Sigmoid colon (tissue), 7 donors: Measurements from ENCODE around the gene CACNG4. TPM values are rescaled to one million over a fixed set of nuclear protein-coding genes. Genes with fewer than 3 reads are reported as not detected.

ENCODE experiments used
- DNase-seq: peaks from one replicate; pipeline ENCODE4 v3.0.0-alpha.2; 2019
- H3K27ac ChIP-seq, 4 donors: fragments of 200-600 bp; sonication (generic); one replicate each; pipeline ENCODE4 v1.5.1; 2016 to 2019; ENCODE audit warnings: mild to moderate bottlenecking in 1 of 4
- H3K27me3 ChIP-seq, 3 donors: fragments of 200-600 bp; sonication (generic); one replicate each; pipeline ENCODE4 v1.5.1; 2019; ENCODE audit warnings: mild to moderate bottlenecking in 1 of 3
- H3K36me3 ChIP-seq, 4 donors: fragments of 200-600 bp; sonication (generic); one replicate each; pipeline ENCODE4 v1.5.1; 2016 to 2019
- H3K4me1 ChIP-seq, 4 donors: fragments of 200-600 bp; sonication (generic); one replicate each; pipeline ENCODE4 v1.5.1; 2017 to 2019
- H3K4me3 ChIP-seq, 4 donors: fragments of 200-600 bp; sonication (generic); one replicate each; pipeline ENCODE4 v1.5.1; 2017 to 2019; ENCODE audit warnings: mild to moderate bottlenecking in 2 of 4, moderate library complexity in 1 of 4
- H3K9me3 ChIP-seq, 4 donors: fragments of 200-600 bp in 3 of 4; sonication (generic) in 3 of 4; one replicate each; pipeline versions ENCODE4 v1.5.1 to v1.6.1; 2013 to 2019
- EP300 ChIP-seq, 4 donors: sonication (generic); formaldehyde crosslinking; IDR thresholded peaks; one replicate each; pipeline ENCODE4 v1.6.1; 2017; ENCODE audit warnings: antibody characterized with exemption in 4 of 4
- POLR2A ChIP-seq, 2 donors: fragments of 450-650 bp; IDR thresholded peaks; one replicate each; pipeline ENCODE4 v1.6.1; 2016; ENCODE audit warnings: antibody characterized with exemption in 2 of 2, mild to moderate bottlenecking in 2 of 2, moderate library complexity in 2 of 2
- POLR2AphosphoS5 ChIP-seq, 4 donors: sonication (generic); formaldehyde crosslinking; IDR thresholded peaks; one replicate each; pipeline ENCODE4 v1.6.1; 2017; ENCODE audit warnings: antibody characterized with exemption in 4 of 4
- WGBS, 2 donors: extraction: QIAGEN DNeasy Blood & Tissue Kit; methylation state at CpG; one replicate each; pipeline ENCODE4 v1.1.7; 2013; 5-methylcytosine and 5-hydroxymethylcytosine counted together
- intact Hi-C: fragments of 100-400 bp; cut with DNase I; formaldehyde crosslinking; loops from one replicate; pipeline ENCODE4 v1.15.1; 2023
- polyA plus RNA-seq, 3 donors: library from polyadenylated mRNA; stranded (reverse); fragments of 200-250 nt; gene quantifications; one replicate each; pipeline ENCODE4 v1.2.3, GENCODE V29; 2013
- total RNA-seq, 4 donors: library from RNA; depleted of rRNA; stranded (reverse); fragments of >200 nt; gene quantifications; one replicate each; pipeline ENCODE4 v1.1.0, GENCODE V29; 2016
- TF ChIP-seq, protein P1 (sequence below), 4 experiments: fragments of 450-650 bp in 3 of 4; fragments of 200-600 bp in 1 of 4; IDR thresholded peaks; one replicate each; pipeline ENCODE4 v1.5.1; 2016 to 2019; ENCODE audit warnings: antibody characterized with exemption in 4 of 4, mild to moderate bottlenecking in 3 of 4, moderate library complexity in 2 of 4
- donor health status: healthy with polysubstance abuse.
- donor health status: Bipolar disorder and iron deficiency.
- donor health status: healthy.

The CACNG4 gene
- total and polyA plus RNA-seq, 7 donors = under 0.01 to 0.83 (median 0.29) TPM; not detected in 1

DNA sequence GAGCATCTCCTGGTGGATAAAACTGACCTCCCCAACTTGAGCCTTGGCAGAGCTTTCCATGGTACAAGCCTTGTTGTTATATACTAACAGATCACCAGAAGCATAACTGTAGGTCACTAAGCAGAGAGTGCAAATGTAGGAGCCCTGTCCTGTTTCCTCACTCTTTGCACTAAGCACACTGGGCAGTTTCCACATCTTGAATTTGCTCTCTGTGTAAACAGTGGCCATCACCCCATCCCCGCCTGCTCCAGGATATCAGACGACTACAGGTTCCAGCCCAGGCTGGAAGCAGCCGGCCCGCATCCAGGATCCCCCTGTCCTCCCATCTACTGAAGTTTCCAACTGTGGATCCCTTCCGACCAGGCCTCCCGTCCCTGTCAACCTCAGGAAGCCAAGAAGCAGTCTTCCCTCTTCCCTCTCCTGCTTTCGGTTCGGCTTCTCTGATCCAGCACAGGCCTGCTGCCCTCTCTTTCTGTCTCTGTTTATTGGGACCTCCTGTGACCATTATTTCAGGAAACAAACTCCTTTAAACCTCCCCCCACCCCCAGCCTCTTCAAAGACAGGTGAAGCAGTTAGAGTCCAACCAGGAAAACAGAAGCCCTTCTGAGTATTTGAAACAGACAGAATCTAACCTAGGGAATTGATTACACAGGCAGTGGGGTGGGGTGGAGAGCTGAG lies 22.6 kb upstream of the CACNG4 start:
- WGBS, 2 donors = 83 to 86% methylated on average over 8 of the region's 8 CpGs
- intact Hi-C loops = no loop called here

DNA sequence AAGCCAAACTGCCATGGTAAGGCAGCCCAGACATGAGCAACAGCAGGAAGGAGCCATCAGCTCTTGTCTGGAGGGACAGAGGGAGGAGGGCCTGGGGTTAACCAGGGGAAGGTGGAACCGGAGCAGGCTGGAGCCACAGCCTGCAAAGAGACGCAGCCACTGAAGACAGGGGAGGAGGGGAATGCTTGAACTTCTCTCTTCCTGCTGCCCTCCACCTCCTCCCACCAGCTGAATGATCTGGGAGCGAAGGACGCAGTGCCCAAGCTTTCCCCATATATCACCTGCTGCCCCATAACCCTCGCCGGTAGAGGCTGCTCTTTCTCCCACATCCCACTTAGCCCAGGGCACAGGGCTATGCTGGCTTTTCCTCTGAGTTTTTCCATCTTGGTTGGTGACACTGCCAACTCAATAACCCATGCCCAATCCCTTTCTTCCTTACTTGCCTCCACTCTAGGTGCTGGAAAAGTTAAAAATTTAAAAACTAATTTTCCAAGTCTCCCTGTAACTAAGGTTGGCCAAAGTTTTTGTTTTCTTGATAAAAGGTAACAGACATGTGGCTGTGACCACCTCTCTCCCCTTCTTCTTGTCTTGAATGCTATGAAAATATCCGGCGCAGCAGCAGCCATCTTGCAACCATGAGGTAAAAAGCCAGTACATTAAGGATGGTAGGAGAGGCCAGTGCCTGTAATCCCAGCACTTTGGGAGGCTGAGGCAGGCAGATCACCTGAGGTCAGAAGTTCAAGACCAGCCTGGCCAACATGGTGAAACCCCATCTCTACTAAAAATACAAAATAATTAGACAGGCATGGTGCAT lies 21.8 kb upstream of the CACNG4 start:
- DNase-seq = peak; percentile 35
- H3K4me3 ChIP-seq = no peak overlapping the region
- intact Hi-C loops = no loop called here
- no peaks in the 10 kb centered on the region for H3K27me3 ChIP-seq
- no peak overlapping the region for H3K27ac ChIP-seq
- TF ChIP-seq, protein P1, sequence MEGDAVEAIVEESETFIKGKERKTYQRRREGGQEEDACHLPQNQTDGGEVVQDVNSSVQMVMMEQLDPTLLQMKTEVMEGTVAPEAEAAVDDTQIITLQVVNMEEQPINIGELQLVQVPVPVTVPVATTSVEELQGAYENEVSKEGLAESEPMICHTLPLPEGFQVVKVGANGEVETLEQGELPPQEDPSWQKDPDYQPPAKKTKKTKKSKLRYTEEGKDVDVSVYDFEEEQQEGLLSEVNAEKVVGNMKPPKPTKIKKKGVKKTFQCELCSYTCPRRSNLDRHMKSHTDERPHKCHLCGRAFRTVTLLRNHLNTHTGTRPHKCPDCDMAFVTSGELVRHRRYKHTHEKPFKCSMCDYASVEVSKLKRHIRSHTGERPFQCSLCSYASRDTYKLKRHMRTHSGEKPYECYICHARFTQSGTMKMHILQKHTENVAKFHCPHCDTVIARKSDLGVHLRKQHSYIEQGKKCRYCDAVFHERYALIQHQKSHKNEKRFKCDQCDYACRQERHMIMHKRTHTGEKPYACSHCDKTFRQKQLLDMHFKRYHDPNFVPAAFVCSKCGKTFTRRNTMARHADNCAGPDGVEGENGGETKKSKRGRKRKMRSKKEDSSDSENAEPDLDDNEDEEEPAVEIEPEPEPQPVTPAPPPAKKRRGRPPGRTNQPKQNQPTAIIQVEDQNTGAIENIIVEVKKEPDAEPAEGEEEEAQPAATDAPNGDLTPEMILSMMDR (IDR thresholded peaks at IDR 0.05) = no peak
- TF ChIP-seq POLR2A (IDR thresholded peaks at IDR 0.05) (no peak), EP300 (IDR thresholded peaks at IDR 0.05) (no peak), POLR2AphosphoS5 (IDR thresholded peaks at IDR 0.05) (no peak)
- H3K36me3 ChIP-seq = no peaks in the 10 kb centered on the region
- WGBS, 2 donors = 72 to 91% methylated on average over 8 of the region's 8 CpGs
- no peaks in the 10 kb centered on the region for H3K4me1 ChIP-seq
- H3K9me3 ChIP-seq = no peaks in the 10 kb centered on the region

More for the DNA sequence above, 22.6 kb upstream of the CACNG4 start:
- H3K27ac ChIP-seq = no peak overlapping the region
- no peaks in the 10 kb centered on the region for H3K4me1 ChIP-seq
- H3K4me3 ChIP-seq = no peak overlapping the region
- no peak for TF ChIP-seq EP300 (IDR thresholded peaks at IDR 0.05)
- no peak for TF ChIP-seq POLR2A (IDR thresholded peaks at IDR 0.05)
- TF ChIP-seq, protein P1 (IDR thresholded peaks at IDR 0.05) = no peak
- TF ChIP-seq POLR2AphosphoS5 (IDR thresholded peaks at IDR 0.05) = no peak
- H3K27me3 ChIP-seq = no peaks in the 10 kb centered on the region
- DNase-seq = peak; percentile 57
- H3K36me3 ChIP-seq = no peaks in the 10 kb centered on the region
- no peaks in the 10 kb centered on the region for H3K9me3 ChIP-seq

DNA sequence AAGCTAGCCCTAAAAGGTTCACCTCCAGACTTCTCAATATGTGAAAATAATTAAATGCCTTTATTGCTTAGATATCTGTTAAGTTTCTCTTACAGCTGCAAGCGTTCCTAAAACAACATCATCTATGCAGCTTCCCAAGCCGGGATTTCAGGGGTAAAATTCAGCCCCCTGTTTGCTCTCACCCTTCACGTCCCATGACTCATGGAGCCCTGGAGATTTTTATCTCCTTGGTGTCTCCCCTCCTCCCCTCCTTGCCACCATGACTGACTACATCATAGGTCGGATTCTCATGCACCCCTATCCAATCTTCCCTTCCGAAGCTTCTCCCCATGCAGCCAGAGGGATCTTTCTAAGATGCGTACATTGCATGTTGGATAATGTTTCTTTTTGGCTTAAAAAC lies 21.0 kb upstream of the CACNG4 start:
- no peak for TF ChIP-seq EP300 (IDR thresholded peaks at IDR 0.05)
- TF ChIP-seq, protein P1 (IDR thresholded peaks at IDR 0.05) = no peak
- no peak overlapping the region for H3K4me3 ChIP-seq
- H3K9me3 ChIP-seq = no peaks in the 10 kb centered on the region
- 83 to 87% methylated on average over 6 of the region's 6 CpGs for WGBS, 2 donors
- H3K27ac ChIP-seq = no peak overlapping the region
- no peaks in the 10 kb centered on the region for H3K36me3 ChIP-seq
- no peaks in the 10 kb centered on the region for H3K27me3 ChIP-seq
- intact Hi-C loops = no loop called here
- peak; percentile 27 for DNase-seq
- H3K4me1 ChIP-seq = no peaks in the 10 kb centered on the region

DNA sequence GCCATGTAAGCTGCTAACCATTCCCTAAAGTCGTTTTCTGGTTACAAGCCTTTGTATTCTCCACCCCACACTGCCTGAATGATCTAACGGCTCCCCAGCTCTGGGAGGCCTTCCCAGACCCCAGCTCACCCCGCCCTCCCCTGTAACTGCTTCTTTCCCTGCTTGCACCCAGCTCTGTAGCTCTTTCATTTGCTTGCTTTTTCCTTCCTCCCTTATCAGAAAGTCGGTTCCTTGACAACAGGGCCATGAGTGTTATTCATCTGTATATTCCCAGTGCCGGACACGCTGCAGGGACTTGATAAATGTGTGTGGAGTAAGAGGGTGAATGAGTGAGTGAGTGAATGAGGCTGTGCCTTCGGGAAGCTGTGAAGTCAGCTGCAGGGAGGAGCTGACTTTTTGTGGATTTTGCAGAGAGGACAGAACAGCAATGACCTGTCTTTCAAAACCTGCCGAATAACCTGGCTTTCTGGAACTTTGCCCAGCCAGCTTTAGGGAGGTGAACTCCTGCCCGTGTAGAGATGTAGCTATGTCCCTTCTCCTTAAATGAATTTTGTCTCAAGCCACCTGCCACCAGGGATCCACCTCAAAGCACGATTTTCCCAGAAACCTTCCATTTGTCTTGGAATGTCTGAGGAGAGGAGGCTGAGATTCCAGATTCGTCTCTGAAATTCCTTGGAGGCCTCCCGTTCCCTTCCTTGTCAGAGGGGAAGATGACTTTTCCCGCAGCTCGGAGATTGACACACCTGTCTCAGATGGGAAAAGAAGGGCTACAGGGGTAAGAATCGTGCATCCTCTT lies 20.0 kb upstream of the CACNG4 start:
- intact Hi-C loops = no loop called here
- no peak for DNase-seq
- 15 to 34% methylated on average over 15 of the region's 15 CpGs for WGBS, 2 donors
- no peak overlapping the region for H3K27ac ChIP-seq
- no peaks in the 10 kb centered on the region for H3K9me3 ChIP-seq
- H3K27me3 ChIP-seq = no peaks in the 10 kb centered on the region
- H3K36me3 ChIP-seq = no peaks in the 10 kb centered on the region
- TF ChIP-seq POLR2A (IDR thresholded peaks at IDR 0.05) (no peak), EP300 (IDR thresholded peaks at IDR 0.05) (no peak)
- TF ChIP-seq, protein P1 (IDR thresholded peaks at IDR 0.05) = no peak
- H3K4me3 ChIP-seq = no peak overlapping the region
- peaks cover 0 to 5% (median 5%) of the 10 kb centered on the region in 4 donors for H3K4me1 ChIP-seq
